ENCODE measurements around the gene STXBP5.
"Not testable (repeated sequence)": the region's sequence is repeated elsewhere in the genome, so short reads cannot be mapped to it uniquely, and the experiment has no call there.

Gene STXBP5

DNA sequence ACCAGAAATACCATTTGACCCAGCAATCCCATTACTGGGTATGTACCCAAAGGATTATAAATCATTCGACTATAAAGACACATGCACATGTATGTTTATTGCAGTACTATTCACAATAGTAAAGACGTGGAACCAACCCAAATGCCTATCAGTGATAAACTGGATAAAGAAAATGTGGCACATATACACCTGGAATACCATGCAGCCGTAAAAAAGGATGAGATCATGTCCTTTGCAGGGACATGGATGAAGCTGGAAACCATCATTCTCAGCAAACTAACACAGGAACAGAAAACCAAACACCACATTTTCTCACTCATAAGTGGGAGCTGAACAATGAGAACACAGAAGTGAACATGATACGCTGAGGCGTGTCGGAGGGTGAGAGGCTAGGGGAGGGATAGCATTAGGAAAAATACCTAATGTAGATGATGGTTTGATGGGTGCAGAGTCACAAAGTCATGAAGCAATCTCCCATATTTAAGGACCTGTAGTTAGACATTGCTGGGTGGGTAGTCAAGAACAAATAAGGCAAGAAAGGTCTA is 50.8 kb downstream of the STXBP5 start:
- not testable (repeated sequence) for DNase-seq

DNA sequence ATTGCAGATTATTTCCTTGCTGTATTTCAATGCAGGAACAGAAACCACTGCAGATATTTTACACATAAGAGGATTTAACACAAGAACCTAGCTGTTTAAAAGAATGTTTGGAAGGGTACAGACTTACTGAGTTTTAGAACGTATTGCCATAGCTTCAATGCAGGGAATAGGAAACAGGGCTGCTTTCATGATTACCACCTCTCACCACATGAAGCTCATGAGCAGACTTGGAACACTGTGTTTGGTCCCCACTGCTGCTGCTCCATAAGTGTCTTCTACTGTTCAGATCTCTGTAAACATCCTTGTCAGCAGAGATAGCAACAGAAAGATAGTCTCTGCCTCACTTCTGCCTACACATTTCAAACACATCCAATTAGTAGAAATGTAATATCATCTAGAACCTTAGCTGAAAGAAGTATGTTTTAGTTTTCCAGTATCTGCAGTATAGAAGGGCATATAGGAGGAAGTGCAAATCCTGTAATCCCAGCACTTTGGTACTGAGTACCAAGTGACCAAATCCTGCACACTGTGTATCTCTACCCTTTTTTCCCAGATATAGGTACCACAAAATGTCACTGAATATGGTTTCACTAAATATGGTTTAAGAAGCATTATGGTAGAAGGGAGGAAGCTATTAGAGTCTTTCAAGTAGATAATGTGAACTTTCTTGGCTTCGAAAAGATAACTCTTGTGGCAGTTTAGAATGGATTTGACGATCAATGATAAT is 51.9 kb downstream of the STXBP5 start:
- no peak for DNase-seq

DNA sequence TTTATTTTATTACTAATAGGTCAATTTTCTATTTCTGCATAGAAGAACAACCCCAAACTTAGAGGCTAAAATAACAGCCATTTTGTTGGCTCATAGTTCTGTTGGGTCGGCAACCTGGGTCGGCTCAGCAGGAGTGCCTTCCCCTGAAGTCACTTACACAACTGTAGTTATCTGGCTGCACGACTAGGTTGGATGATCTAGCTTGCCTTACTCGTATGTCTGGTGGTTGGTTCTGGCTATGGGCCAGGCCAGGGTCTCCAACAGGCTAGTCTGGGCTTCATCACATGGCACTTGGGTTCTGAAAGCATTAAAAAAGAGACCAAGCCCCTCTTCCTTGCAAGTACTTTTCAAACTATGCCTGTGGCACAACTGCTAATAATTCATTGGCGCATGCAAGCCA is 53.5 kb downstream of the STXBP5 start:
- no peak for DNase-seq

DNA sequence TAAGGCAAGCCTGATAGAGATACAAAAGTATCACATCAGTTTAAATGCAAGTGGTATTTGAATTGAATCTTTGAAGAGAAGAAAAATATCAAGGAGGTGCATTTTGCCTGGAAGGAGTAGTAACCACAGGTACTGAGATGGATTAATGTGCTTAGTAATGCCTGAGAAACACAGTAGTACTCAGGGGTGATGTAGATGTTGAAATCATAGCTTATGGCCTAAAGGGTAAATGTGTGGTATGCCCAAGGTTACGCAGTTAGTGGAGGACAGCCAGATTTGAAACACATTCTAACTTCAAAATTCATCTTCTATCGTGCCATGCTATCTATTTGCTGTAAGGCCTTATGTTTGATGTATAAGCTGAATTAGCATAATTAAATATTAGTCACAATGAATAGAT is 55.9 kb downstream of the STXBP5 start:
- no peak for DNase-seq

DNA sequence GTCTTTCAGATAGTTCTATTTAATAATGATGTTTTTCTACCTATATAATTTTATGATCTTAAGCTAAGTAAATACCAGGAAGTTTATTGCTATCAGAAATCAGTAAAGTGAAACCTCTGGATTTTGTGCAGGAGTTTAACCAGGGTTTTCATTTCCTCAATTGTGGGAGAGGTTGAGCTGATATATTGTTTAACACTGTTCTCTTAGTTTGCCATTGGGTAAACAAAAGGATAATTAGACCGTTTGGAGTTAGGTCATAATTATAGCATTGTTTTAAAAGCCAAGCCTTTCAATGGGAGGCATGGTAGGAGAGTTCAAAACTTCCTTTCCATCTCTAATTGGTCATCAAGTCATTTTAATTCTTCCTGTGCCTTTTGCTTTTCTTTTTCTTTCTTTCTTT is 58.7 kb downstream of the STXBP5 start:
- no peak for DNase-seq

DNA sequence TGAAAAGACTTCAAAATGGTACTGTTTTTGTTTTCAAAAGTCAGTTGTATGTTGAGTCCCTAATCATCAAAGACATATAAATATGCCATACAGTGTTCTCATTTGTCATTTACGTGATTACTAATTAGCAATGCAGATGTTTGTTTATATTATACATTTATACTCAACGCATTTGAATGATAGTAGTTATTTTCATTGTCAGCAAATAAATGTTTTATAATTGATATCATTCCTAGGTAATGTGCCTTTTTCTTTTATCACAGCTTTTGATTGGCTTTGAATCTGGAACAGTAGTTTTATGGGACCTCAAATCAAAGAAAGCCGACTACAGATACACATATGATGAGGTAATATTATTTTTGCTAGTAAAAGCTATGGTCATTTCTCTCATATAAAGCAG is 62.6 kb downstream of the STXBP5 start:
- DNase-seq, result no peak

DNA sequence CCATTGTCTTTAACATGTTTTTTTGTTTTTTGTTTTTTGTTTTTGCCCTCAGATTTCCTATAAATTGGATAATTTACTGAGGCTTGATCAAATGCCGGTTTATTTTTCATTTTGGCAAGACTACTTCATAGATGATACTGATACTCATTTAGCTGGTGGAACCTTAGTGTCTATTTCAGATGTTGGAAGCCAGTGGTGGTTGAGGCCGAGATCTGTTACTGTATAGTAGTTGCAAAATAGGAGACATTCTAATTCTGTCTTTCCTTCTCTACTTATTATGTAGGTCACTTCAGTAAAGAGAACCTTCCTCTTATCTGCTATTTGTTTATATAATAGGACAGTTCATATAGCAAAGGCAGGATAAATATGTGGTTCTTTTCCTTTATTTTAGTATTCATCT is 63.4 kb downstream of the STXBP5 start:
- DNase-seq, result no peak

DNA sequence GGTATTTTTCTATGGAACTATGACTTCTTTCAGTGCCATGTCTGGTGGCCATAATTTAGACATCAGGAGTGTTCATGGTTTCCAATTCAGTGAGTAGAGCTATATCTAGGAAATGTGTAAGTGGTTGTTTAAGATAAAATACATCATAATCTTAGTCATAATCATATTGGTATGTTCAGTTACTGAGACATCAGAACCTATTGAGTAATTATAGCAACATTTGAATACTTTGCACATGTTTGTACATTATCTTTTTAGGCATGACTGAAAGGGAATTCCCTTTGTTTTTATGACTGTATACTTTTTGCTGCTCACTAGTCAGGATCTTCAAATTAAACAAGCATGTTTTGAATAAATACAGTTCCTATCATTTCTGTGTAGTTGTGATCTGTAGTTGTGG is 64.0 kb downstream of the STXBP5 start:
- no peak for DNase-seq

DNA sequence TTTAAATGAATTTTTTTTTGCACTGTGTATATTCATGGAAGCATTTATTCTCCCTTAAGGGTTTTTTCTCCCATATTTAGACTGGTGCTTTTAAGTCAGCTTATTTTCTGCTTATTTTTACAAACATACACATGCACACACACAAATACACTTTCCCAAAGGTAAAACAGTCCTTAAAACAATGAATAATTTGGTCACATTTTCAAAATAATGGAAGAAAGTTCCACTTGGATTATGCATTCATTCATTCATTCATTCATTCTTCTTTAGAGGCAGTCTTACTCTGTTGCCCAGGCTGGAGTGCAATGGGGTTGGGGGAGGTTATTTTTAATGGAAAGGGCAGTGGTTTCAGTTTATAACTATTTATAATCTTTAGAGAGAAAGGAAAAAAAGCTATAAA is 69.8 kb downstream of the STXBP5 start:
- no peak for DNase-seq

DNA sequence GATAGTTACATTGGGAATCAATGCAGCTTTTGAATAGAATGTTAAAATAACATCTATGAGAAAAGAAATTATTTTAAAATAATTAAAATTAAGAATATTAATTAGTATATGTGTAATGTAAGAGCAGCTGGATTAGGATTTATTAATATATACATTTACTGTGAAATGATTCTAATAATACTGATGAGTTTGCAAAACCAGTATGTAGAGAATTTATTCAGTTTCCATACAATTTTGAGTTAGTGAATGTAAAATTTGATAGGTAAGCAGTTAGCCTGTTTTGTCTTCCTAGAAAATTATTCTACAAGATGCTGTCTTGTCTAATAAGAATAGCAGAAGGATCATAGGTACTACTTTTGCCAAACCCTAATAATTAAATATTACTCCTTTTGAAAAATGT is 70.6 kb downstream of the STXBP5 start:
- no peak for DNase-seq

DNA sequence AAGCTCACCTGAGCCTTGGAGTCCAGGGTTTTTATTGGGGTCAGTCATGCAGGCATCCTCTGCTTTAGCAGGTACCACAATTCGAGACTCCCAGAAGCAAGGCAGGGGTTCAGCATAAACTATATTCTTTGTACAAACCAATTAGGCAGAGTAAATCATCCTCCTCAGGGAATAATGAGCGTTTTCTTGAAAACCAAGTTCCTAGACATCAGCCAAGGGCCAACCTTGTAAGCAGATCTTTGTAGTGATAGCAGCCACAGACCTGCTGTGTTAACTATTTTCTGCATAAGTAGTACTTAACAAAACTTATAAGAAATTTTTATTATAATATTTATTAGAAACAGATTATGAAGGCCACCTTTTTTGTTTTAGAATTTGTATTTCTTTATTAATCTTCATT is 74.7 kb downstream of the STXBP5 start:
- no peak for DNase-seq

DNA sequence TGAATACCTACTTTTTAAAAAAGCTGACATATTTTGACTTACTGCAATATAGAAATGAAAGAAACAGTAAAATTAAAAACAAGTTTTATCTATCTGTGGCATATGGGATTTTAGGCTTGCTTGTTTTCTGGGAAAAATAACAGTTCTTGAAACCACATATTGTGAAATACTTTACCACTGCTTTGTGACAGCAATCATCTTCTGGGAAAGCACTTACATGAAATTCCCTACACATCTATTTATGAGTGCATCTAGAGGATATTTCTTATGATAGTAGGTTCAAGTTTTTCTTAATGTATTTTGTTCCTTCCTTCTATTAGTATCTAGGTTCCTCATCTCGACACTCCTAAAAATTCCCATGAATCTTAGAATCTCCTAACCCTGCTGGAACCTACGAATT is 75.2 kb downstream of the STXBP5 start:
- DNase-seq, result no peak

DNA sequence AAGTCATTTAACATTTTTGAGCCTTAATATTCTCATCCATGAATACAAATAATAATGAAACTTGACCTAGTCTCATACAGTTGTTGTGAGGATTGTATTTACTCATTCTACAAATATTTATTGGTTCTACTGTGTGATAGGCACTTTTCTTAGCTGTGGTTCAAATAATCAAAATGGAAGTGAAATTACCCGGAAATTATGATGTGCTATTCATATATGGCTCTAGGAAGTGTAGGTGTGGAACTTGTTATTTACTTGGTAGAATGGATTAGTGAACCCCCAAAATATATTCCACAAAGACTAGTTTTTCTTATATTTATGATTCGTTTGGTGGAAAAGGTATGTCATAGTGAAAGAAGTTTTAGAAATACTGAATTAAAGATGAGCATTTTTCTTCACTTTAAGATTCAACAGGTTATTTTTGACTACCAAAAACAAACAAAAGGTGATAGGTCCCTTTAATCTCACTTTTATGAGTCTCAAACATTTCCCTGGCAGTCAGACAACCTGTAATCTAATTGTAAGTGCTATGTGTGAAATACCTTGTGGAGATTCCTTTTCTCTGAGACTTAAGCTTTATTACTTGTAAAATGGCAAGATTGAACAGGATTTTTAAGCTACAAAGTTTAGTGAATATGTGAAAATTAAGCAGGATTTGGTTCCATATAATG is 77.8 kb downstream of the STXBP5 start:
- DNase-seq, result no peak

DNA sequence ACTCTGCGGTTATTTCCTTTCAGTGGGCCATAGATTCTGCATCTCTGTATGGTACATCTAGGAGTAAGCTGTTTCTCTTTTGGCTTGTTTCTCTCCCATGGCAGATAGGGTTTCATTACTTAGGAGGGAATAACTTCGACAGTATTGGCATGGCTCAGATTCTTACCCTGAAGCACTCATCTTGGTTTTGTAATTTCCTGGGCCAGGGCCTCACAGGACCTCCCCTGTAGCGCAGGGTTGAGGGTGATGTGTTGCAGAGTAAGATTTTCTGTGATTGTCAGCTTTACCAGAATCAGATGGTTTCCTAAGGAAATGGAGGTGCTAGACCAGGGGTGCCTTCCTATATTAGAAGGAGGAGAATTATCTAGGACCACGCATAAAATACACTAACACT is 78.3 kb downstream of the STXBP5 start:
- DNase-seq, result no peak

DNA sequence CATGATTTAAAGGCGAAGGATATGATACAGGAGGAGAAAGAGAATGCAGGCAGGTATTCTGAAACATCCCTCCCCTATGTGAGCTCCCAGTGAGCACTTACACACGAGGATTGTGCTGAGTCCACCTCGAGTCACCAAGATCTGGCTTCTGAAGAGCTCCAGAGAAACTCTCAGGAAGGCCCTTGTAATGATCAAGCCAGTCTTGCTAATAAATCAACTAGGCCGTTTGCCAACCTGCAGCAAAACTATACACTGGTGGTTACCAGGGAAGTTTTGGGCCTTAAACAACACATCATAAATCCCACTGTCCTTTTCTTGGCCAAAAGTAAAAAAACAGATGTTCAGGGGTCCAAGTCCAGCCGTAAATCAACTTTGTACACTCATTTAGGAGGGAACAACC is 79.2 kb downstream of the STXBP5 start:
- DNase-seq, result no peak

DNA sequence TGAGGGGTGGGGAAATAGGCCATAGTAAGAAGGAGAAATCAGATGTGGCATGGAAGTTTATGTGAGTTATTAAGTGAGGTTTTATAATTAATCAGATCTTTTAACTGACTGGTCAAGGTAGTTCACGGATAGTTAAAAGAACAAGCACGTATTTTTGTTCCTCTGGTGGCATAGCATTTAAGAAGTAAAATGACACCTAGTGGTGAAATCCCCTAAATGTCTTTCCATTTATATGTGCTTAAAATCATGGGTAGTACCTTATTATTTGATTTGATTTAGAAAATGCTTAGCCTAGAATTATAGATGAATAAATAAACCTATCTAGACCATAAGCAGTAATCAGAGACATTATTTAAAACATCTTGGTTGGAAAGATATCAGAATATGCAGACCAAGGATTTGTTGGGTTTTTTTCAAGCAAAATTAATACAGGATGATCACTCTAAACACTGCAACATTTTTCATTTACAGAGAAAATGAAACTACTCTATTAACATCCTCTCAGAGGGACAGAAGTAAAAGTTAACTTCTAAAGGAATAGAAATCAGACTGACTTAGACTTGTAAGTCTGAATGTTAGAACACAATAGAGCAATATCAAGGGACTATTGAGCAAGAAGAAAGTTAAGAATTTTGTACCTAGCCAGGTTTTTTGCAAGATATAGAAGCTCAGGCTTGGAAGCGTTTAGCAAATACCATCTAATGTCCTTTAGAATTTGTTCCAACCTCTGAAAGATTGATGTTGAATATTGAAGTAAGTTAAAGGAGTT is 81.1 kb downstream of the STXBP5 start:
- DNase-seq, result peak in 1 of 2 donors; percentile 48

DNA sequence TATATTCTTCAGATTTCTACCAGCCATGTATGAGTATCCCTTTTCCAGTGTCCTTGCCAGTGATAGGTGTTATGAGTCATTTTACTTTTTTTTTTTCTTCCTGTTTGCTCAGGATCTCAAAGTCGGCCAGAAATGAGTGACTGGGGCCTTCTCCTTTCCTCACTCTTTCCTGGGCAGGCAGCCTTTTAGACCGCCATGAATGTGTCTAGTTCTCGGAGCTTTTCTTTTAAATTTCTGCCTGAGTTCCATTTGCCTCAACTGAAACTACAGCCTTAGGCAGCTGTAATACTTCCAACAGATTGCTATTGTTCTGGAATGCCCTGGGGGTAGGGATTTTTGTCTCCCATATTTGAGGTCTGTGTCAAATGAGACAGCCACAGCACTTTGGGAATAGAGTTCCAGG is 83.7 kb downstream of the STXBP5 start:
- no peak for DNase-seq

DNA sequence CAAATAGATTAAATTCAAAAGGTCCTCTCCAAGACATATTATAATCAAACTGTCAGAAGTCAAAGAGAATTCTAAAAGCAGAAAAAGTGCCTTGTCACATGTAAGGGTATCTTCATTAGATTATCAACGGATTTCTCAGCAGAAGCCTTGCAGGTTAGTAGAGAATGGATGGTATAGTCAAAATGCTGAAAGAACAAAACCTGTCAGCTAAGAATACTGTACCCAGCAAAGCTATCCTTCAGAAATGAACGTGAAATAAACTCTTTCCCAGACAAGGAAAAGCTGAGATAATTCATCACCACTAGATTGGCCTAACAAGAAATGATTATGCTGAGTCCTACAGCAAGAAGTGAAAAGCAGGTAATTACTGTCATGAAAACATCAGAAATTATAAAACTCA is 92.9 kb downstream of the STXBP5 start:
- DNase-seq, result no peak

DNA sequence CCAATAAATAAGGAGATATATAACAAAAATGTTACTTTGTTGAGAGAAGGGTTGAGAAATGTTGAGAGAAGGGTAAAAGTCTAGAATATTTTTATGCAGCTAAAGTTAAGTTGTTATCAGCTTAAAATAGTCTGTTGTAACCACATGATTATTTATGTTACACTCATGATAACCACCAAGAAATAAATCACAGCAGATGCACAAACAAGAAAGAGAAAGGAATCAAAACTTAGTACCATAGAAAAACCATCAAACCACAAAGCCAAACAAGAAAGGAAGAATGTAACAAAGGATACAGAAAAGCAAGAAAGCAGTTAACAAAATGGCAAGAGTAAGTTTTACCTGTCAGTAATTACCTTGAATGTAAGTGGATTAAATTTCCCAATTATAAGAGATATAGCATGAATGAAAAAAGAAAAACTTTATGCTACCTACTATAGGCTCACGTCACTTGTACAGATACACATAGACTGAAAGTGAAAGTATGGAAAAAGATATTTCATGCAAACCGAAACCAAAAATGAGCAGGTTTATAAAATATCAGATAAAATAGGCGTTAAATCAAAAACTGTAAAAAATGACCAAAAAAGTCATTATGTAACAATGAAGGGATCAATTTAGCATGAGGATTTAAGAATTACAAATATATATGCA is 93.6 kb downstream of the STXBP5 start:
- peak in 1 of 2 donors; percentile 31 for DNase-seq

DNA sequence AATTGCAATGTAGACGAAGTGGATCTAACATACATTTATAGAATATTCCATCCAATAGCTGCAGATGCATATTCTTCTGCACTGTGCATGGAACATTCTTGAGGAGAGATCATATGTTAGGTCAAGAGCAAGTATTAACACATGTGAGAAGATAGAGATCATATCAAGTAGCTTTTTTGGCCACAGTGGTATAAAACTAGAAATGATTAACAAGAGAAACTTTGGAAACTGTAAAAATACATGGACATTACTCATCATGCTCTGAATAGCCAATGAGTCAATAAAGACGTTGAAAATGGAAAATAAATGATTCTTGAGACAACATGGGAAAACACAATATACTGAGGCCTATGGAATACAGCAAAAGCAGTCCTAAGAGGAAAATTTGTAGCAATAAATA is 94.2 kb downstream of the STXBP5 start:
- DNase-seq, result no peak

DNA sequence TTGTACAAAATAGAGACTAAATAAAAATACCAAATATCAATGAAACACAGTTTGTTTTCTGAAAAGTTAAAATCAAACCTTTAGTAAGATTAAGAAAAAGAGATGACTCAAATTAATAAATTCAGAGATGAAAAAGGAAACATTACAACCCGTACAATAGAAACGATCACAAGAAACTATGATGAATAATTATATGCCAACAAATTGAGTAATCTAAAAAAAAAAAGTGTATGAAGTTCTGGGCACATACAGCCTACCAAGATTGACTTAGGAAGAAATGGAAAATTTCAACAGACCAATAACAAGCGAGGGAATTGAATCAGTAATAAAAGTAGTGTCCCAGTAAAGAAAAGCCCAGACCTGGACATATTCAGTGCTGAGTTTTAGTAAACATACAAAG is 94.8 kb downstream of the STXBP5 start:
- no peak for DNase-seq

DNA sequence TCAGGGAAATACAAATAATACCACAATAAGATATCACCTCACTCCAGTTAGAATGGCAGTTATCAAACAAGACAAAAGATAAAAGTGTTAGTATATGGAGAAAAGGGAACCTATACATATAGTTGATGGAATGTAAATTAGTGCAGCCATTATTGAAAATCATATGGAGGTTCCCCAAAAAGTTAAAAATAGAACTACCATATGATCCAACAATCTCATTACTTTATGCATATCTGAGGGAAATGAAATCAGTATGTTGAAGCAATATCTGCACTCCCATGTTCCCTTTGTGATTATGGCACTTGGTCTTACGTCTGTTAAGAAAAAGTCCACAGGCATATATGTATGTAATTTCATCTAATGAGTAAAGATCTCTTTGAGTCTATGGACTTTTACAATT is 96.9 kb downstream of the STXBP5 start:
- DNase-seq, result no peak

DNA sequence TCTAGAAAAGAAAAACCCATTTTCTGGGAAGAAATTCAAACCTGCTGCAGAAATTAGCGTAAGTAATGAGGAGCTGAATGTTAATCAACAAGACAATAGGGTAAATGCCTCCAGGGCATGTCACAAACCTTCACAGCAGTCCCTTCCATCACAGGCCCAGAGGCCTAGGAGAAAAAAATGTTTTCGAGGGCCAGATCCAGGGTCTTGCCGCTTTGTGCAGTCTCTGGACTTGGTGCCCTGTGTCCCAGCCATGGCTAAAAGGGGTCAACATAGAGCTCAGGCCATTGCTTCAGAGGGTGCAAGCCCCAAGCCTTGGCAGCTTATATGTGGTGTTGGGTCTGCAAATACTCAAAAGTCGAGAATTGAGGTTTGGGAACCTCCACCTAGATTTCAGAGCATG is 99.8 kb downstream of the STXBP5 start:
- DNase-seq, result no peak
